Measurements from ENCODE around the gene MAPKAP1.

MAPKAP1 gene

DNA sequence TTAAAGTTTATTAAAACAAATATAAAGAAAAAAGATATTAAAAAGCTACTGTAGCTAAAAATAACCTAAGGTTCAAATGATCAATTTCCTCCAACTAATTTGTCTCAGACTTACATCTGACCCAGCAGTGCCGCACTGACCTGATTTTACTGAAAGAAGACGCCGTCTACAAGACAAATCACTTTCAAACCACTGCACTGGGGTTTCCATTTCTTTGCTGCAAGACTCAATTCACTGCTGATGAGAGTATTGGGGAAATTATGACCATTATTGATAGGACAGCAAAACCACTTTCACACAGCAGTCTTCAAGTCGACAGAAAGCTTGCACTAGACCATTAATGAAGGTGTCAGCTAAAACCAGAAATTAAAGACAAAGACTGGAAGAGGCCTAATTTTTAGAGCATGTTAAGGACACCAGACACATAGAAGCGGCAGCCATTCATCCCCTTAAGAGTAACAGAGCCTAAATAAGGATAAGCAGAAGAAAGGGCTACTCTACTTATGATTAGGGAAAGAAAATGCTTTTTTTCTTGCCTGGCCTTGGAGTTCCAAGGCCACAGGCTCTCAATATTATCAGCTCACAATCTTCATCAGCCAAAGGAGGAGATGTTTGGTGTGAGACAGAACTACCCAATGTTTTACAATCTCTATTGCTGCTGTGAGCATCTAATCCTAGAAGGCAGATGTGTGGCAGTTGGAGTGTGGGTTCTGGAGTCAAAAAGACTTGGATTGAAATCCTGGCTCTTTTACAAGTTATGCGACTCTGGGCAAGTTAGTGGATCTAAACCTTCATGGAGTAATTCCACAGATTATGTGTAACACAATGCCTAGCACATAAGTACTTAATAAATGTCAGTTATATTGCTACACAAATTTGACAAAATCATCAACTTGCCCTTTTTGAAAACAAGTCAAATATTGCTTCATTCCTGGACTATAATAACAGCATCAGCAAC lies 190.7 kb downstream of the MAPKAP1 start:
- TF ChIP-seq CEBPB (IDR thresholded peaks at IDR 0.05) (no peak), YY1 (IDR thresholded peaks at IDR 0.05; ENCODE audit: low read depth) (no peak), NFIC (IDR thresholded peaks at IDR 0.05) (no peak)

DNA sequence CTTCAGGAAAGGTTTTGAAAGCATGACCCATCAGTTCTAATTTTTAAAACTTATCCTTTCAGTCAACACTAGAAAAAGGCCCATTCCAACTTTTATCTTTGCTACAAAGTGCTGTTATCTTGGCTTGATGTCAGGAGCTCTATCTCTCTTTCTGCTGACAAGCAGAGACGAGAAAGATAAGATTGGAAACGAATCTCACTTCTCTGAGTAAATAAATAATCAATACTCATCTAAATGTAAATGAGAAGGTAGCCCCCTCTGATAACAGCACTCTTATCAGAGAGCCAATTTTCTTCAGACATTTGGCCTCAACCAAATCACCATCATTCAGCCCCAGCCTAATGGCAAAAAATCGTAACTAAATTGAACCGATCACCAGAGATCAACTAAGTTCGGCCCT lies 191.7 kb downstream of the MAPKAP1 start:
- TF ChIP-seq EP300 (IDR thresholded peaks at IDR 0.05; ENCODE audit: borderline replicate concordance) (no peak), CEBPB (IDR thresholded peaks at IDR 0.05) (no peak), FOXM1 (IDR thresholded peaks at IDR 0.05; ENCODE audit: borderline replicate concordance, low read depth) (no peak), RAD21 (IDR thresholded peaks at IDR 0.05; ENCODE audit: low read depth) (no peak), TCF12 (IDR thresholded peaks at IDR 0.05; ENCODE audit: low read depth) (no peak), ZBTB7A (IDR thresholded peaks at IDR 0.05; ENCODE audit: low read depth) (no peak), TAF1 (IDR thresholded peaks at IDR 0.05; ENCODE audit: low read depth) (no peak), TEAD4 (IDR thresholded peaks at IDR 0.05) (no peak), EGR1 (IDR thresholded peaks at IDR 0.05) (no peak), NFIC (IDR thresholded peaks at IDR 0.05) (no peak), CREB1 (IDR thresholded peaks at IDR 0.05; ENCODE audit: low read depth) (no peak), YY1 (IDR thresholded peaks at IDR 0.05; ENCODE audit: low read depth) (no peak)
- TF ChIP-seq, protein P1, sequence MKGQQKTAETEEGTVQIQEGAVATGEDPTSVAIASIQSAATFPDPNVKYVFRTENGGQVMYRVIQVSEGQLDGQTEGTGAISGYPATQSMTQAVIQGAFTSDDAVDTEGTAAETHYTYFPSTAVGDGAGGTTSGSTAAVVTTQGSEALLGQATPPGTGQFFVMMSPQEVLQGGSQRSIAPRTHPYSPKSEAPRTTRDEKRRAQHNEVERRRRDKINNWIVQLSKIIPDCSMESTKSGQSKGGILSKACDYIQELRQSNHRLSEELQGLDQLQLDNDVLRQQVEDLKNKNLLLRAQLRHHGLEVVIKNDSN (IDR thresholded peaks at IDR 0.05): no peak
- TF ChIP-seq, protein P2, sequence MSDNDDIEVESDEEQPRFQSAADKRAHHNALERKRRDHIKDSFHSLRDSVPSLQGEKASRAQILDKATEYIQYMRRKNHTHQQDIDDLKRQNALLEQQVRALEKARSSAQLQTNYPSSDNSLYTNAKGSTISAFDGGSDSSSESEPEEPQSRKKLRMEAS (IDR thresholded peaks at IDR 0.05): no peak
- TF ChIP-seq, protein P3, sequence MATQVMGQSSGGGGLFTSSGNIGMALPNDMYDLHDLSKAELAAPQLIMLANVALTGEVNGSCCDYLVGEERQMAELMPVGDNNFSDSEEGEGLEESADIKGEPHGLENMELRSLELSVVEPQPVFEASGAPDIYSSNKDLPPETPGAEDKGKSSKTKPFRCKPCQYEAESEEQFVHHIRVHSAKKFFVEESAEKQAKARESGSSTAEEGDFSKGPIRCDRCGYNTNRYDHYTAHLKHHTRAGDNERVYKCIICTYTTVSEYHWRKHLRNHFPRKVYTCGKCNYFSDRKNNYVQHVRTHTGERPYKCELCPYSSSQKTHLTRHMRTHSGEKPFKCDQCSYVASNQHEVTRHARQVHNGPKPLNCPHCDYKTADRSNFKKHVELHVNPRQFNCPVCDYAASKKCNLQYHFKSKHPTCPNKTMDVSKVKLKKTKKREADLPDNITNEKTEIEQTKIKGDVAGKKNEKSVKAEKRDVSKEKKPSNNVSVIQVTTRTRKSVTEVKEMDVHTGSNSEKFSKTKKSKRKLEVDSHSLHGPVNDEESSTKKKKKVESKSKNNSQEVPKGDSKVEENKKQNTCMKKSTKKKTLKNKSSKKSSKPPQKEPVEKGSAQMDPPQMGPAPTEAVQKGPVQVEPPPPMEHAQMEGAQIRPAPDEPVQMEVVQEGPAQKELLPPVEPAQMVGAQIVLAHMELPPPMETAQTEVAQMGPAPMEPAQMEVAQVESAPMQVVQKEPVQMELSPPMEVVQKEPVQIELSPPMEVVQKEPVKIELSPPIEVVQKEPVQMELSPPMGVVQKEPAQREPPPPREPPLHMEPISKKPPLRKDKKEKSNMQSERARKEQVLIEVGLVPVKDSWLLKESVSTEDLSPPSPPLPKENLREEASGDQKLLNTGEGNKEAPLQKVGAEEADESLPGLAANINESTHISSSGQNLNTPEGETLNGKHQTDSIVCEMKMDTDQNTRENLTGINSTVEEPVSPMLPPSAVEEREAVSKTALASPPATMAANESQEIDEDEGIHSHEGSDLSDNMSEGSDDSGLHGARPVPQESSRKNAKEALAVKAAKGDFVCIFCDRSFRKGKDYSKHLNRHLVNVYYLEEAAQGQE (IDR thresholded peaks at IDR 0.05; ENCODE audit: low read depth): no peak

DNA sequence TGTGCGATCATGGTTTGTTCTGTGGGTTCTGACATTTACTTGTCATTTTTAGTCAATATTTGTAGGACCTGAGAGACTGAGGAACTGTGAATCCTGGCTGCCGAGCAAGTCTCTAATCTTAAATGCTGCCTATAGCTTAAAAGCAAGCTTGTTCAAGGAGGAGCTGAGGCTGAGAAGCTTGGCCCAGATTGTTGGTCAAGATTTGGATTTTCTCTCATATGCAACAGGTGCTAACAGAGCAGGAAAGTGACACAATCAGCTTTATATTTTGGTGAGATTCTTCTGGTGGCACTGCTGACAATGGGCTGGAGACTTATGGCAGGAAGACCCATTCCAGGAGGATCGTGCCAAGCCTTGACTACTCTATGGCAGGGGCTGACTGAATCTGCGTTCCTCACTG lies 192.5 kb downstream of the MAPKAP1 start:
- TF ChIP-seq ZBTB7A (IDR thresholded peaks at IDR 0.05; ENCODE audit: low read depth) (no peak), CEBPB (IDR thresholded peaks at IDR 0.05) (no peak), TCF12 (IDR thresholded peaks at IDR 0.05; ENCODE audit: low read depth) (no peak), EGR1 (IDR thresholded peaks at IDR 0.05) (no peak), FOXM1 (IDR thresholded peaks at IDR 0.05; ENCODE audit: borderline replicate concordance, low read depth) (no peak), NFIC (IDR thresholded peaks at IDR 0.05) (no peak), CREB1 (IDR thresholded peaks at IDR 0.05; ENCODE audit: low read depth) (no peak), RAD21 (IDR thresholded peaks at IDR 0.05; ENCODE audit: low read depth) (no peak), YY1 (IDR thresholded peaks at IDR 0.05; ENCODE audit: low read depth) (no peak), TAF1 (IDR thresholded peaks at IDR 0.05; ENCODE audit: low read depth) (no peak), EP300 (IDR thresholded peaks at IDR 0.05; ENCODE audit: borderline replicate concordance) (no peak)
- TF ChIP-seq, protein P3 (IDR thresholded peaks at IDR 0.05; ENCODE audit: low read depth): no peak
- TF ChIP-seq, protein P1 (IDR thresholded peaks at IDR 0.05): no peak

DNA sequence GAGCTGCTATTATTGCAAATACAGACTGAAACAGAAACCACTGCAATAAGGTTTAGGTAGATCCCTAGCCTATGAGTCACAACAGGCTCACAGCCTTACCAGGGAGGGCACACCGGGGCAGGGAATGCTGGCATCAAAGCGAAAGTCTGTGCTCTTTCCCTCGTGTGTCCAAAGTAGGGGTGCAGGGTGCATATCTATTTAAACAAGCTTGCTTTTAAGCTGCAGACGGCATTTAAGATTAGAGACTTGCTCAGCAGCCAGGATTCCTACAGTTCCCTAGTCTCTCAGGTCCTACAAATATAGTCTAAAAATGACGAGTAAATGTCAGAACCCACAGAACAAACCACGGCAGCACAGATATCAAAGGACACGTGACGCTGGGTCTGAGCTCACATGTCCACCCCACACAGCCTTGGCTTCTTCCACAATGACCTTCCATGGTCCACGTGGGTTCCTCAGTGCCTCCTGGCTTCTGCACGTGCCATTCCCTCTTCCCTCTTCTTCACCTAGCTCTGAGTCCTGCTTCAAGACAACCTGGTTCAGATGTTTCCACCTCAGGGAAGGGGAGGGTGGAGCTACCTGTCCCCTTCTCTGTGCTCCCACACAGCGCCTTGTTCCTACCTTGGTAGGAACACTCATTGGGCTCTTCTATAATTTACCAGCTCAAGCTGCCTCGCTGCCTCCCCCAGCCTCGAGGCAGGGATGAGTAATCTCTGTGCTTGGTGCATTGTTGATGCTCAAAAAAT lies 193.2 kb downstream of the MAPKAP1 start:
- TF ChIP-seq, protein P3 (IDR thresholded peaks at IDR 0.05; ENCODE audit: low read depth): no peak
- no peak for TF ChIP-seq ZBTB7A (IDR thresholded peaks at IDR 0.05; ENCODE audit: low read depth)
- TF ChIP-seq, protein P1 (IDR thresholded peaks at IDR 0.05): no peak
- no peak for TF ChIP-seq EP300 (IDR thresholded peaks at IDR 0.05; ENCODE audit: borderline replicate concordance)
- no peak for TF ChIP-seq NFIC (IDR thresholded peaks at IDR 0.05)
- TF ChIP-seq, protein P2 (IDR thresholded peaks at IDR 0.05): no peak
- TF ChIP-seq RAD21 (IDR thresholded peaks at IDR 0.05; ENCODE audit: low read depth): no peak
- TF ChIP-seq TCF12 (IDR thresholded peaks at IDR 0.05; ENCODE audit: low read depth): no peak
- no peak for TF ChIP-seq TAF1 (IDR thresholded peaks at IDR 0.05; ENCODE audit: low read depth)
- TF ChIP-seq CEBPB (IDR thresholded peaks at IDR 0.05): no peak
- TF ChIP-seq EGR1 (IDR thresholded peaks at IDR 0.05): no peak
- TF ChIP-seq YY1 (IDR thresholded peaks at IDR 0.05; ENCODE audit: low read depth): no peak
- TF ChIP-seq TEAD4 (IDR thresholded peaks at IDR 0.05): no peak
